GM12892 (cell line): ENCODE data around the gene C1orf232.

ENCODE experiments used
- POLR2A ChIP-seq: IDR thresholded peaks from 2 replicates; pipeline ENCODE4 v1.6.1; 2011; ENCODE audit warnings: low read depth, low read length, control low read depth
- POLR2AphosphoS5 ChIP-seq: IDR thresholded peaks from 2 replicates; pipeline ENCODE4 v1.6.1; 2011; ENCODE audit warnings: low read depth, low read length, control low read depth

GRCh38 chr1:26119892-26120608, 48.7 kb downstream of the C1orf232 start:
- TF ChIP-seq POLR2AphosphoS5: no peak
- no peak for TF ChIP-seq POLR2A
